ENCODE data around the gene MYMK. TPM values are rescaled to one million over a fixed set of nuclear protein-coding genes. Genes with fewer than 3 reads are reported as not detected.
A peak's percentile ranks its signal among the peaks of the same experiment; 100 is the strongest.

Gene MYMK
- total RNA-seq, 1 donor from 2014 or later = not detected

DNA sequence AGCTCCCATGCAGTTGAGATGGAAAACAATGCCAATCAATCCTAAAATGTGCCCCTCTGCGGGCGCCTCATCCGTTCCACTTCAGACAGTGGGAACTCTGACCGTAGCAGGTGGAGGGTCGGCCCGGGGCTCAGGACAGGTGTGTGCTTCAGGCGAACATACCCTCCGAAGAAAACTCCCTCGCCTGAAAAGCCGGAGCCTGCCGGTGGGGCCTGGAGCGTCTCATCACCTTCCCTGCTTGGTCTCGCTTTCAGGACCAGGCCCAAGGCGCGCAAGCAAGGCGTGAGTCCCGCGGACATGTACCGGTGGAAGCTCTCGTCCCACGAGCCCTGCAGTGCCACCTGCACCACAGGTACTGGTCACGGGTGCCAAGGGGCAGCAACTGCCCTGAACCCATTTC, 36.2 kb upstream of the MYMK start:
- peaks cover 6% of the 10 kb centered on the region for H3K27me3 Mint-ChIP-seq (ENCODE audit: low read depth)

DNA sequence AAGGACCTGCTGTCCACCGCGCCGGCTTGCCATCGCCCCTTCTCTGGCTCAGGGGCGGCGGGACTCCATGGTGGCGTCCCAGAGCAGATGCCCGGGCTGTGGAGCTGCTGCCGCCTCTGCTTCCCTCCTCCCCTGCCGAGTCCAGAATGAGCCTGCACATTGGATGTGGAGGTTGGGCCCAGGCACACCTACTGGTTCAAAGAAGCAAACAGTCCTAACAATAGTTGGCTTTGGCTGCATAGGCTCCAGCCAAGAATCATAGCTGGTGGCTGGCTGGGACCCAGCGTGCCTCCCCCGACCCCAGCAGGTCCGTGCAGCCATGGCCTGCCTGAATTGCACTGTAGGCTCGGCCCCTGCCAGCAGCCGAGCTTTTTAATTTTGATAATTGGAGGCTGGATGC, 35.6 kb upstream of the MYMK start:
- Mint-ChIP-seq H3K9me3 (no peaks in the 10 kb centered on the region), H3K4me3 (no peak overlapping the region), H3K27ac (no peak overlapping the region), H3K27me3 (ENCODE audit: low read depth) (peaks cover 6% of the 10 kb centered on the region), H3K4me1 (peaks cover 40% of the 10 kb centered on the region), H3K36me3 (no peaks in the 10 kb centered on the region)
- TF ChIP-seq, protein P1, sequence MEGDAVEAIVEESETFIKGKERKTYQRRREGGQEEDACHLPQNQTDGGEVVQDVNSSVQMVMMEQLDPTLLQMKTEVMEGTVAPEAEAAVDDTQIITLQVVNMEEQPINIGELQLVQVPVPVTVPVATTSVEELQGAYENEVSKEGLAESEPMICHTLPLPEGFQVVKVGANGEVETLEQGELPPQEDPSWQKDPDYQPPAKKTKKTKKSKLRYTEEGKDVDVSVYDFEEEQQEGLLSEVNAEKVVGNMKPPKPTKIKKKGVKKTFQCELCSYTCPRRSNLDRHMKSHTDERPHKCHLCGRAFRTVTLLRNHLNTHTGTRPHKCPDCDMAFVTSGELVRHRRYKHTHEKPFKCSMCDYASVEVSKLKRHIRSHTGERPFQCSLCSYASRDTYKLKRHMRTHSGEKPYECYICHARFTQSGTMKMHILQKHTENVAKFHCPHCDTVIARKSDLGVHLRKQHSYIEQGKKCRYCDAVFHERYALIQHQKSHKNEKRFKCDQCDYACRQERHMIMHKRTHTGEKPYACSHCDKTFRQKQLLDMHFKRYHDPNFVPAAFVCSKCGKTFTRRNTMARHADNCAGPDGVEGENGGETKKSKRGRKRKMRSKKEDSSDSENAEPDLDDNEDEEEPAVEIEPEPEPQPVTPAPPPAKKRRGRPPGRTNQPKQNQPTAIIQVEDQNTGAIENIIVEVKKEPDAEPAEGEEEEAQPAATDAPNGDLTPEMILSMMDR (IDR thresholded peaks at IDR 0.05; ENCODE audit: unreplicated experiment) = no peak
- DNase-seq (ENCODE audit: low spot score in 2 of 2, unreplicated experiment in 2 of 2) = no peak

More for the DNA sequence above, 36.2 kb upstream of the MYMK start:
- H3K9me3 Mint-ChIP-seq = no peaks in the 10 kb centered on the region
- DNase-seq (ENCODE audit: low spot score in 2 of 2, unreplicated experiment in 2 of 2) = no peak
- no peak overlapping the region for H3K4me3 Mint-ChIP-seq
- H3K36me3 Mint-ChIP-seq = no peaks in the 10 kb centered on the region
- H3K27ac Mint-ChIP-seq = no peak overlapping the region
- peaks cover 42% of the 10 kb centered on the region for H3K4me1 Mint-ChIP-seq
- TF ChIP-seq, protein P1 (IDR thresholded peaks at IDR 0.05; ENCODE audit: unreplicated experiment) = no peak

DNA sequence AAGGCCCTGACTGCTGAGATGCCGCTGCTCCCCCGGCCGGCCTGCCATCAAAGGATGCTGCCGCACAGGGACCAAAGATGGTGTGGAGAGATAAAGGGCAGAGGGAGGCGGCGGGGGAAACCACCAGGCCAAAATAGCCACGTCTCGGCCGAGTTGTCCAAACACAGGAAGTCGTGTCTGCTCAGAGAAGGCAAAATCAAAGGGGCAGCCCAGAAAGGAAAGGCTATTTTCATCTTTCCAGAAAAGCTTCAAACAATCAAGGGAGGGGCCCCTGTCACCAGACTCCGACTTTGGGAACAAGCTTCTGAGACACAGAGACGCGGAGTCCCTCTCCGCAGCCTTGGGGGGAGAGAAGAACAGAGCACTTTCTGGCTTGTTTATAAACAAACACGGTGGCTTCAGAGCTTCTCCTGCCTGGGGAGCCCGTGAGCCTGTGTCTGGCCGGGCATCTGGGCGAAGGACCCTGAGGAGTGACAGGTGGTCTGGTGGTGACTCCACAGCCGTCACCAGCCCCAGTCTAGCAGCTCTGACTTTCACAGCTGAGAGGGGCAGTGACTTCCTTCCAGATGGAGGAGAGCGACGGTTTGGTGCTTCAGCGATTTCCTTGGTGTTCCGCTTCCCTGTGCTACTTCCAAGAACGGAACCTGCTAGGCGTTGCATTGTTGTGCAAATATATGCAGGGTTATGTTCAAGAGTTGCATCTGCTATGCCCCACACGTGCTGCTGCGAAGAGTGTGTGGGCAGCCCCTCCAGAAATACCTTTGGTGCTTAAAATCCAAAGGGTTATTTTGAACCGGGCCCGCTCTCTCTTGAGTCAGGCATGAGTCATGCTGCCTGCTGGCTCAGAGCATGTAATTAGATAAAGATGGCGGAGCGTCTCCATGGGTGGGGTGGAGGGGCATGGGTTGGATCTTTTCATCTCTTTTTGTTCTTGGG, 33.7 kb upstream of the MYMK start:
- TF ChIP-seq, protein P1 (IDR thresholded peaks at IDR 0.05; ENCODE audit: unreplicated experiment) = no peak
- Mint-ChIP-seq H3K27me3 (ENCODE audit: low read depth) (peaks cover 4% of the 10 kb centered on the region), H3K27ac (peak overlapping the region; percentile 90), H3K4me1 (peaks cover 30% of the 10 kb centered on the region), H3K4me3 (peak overlapping the region; percentile 27), H3K36me3 (no peaks in the 10 kb centered on the region), H3K9me3 (no peaks in the 10 kb centered on the region)
- no peak for DNase-seq (ENCODE audit: low spot score in 2 of 2, unreplicated experiment in 2 of 2)

DNA sequence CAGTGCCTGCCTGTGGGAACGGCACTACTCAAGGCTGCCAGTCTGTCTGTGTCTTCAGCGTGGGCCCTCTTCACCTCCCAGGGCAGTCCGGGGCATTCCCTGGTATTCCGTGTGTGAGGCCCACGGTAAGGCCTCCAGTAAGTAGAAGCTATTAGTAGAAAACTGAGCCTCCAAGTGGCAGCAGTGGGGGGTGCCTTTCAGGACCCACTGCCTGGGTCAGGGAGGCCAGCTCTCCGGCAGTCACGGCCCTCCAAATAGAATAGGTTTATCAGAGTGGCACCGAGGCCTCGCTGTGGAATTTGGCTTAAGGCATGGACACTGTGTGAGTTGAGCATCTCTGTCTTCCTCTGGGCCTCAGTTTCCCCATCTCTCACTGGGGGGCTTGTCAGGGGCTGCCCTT, 32.8 kb upstream of the MYMK start:
- H3K27me3 Mint-ChIP-seq (ENCODE audit: low read depth) = no peaks in the 10 kb centered on the region
- TF ChIP-seq, protein P1 (IDR thresholded peaks at IDR 0.05; ENCODE audit: unreplicated experiment) = no peak
- no peak for DNase-seq (ENCODE audit: low spot score in 2 of 2, unreplicated experiment in 2 of 2)

DNA sequence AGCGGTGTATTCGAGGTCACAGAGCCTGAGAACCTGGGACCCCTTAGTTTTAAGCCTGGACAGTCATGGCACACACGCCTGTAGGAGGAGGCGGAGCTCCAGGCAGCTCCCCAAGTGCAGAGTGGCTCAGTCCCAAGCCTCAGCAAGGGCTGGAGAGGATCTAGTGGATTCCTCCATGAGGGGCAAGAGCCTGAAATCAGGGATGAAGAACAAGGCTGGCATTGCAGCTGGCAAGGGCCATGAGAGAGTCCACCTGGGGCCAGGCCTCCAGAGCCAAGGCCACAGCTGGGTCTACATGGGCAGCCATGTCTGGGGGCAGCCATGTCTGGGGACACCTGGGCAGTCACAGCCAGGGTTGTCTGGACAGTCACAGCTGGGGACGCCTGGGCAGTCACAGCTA, 31.6 kb upstream of the MYMK start:
- peaks cover 25% of the 10 kb centered on the region for H3K4me1 Mint-ChIP-seq
- H3K4me3 Mint-ChIP-seq = no peak overlapping the region
- no peaks in the 10 kb centered on the region for H3K9me3 Mint-ChIP-seq
- H3K36me3 Mint-ChIP-seq = no peaks in the 10 kb centered on the region
- TF ChIP-seq, protein P1 (IDR thresholded peaks at IDR 0.05; ENCODE audit: unreplicated experiment) = no peak
- H3K27ac Mint-ChIP-seq = peak overlapping the region; percentile 34
- no peak for DNase-seq (ENCODE audit: low spot score in 2 of 2, unreplicated experiment in 2 of 2)
- no peaks in the 10 kb centered on the region for H3K27me3 Mint-ChIP-seq (ENCODE audit: low read depth)

More for the DNA sequence above, 32.8 kb upstream of the MYMK start:
- Mint-ChIP-seq H3K4me3 (no peak overlapping the region), H3K36me3 (no peaks in the 10 kb centered on the region), H3K9me3 (no peaks in the 10 kb centered on the region), H3K4me1 (peaks cover 25% of the 10 kb centered on the region), H3K27ac (peak overlapping the region; percentile 90)
